SU-DHL-6 (cell line): ENCODE measurements around the gene TBC1D4.

Experiments used
- H2AFZ ChIP-seq: fragments of 200-600 bp; sonication (generic); 2 replicates; pipeline ENCODE4 v1.6.1; 2014; ENCODE audit warnings: low read depth, mild to moderate bottlenecking, moderate library complexity, mixed read lengths, antibody characterized with exemption, low read length; ENCODE audit not compliant: severe bottlenecking
- H3F3A ChIP-seq: fragments of 200-600 bp; shearing (Covaris generic); 2 replicates; pipeline ENCODE4 v1.6.0; 2016; ENCODE audit warnings: antibody characterized with exemption, mild to moderate bottlenecking; ENCODE audit not compliant: insufficient read depth
- H3K27ac ChIP-seq: fragments of 200-600 bp; sonication (generic); 2 replicates; pipeline ENCODE4 v1.5.1; 2016; ENCODE audit warnings: low read depth, mild to moderate bottlenecking, low read length, moderate library complexity, mixed read lengths
- H3K27me3 ChIP-seq: fragments of 200-600 bp; sonication (generic), shearing (Covaris generic); 2 replicates; pipeline ENCODE4 v1.6.0; 2014; ENCODE audit warnings: mild to moderate bottlenecking, low read length
- H3K36me3 ChIP-seq: fragments of 200-600 bp; sonication (generic); 2 replicates; pipeline ENCODE4 v1.6.1; 2014; ENCODE audit warnings: mild to moderate bottlenecking, low read length, mixed read lengths
- H3K4me2 ChIP-seq: fragments of 300-600, 200-600 bp; shearing (Covaris generic), sonication (generic); 2 replicates; pipeline ENCODE4 v1.6.0; 2014; ENCODE audit warnings: low read length, low read depth, mild to moderate bottlenecking; ENCODE audit not compliant: poor library complexity, severe bottlenecking
- H3K4me3 ChIP-seq: fragments of 200-600 bp; sonication (generic); 2 replicates; pipeline ENCODE4 v1.5.1; 2014; ENCODE audit warnings: antibody characterized with exemption, low read length, mild to moderate bottlenecking, mixed read lengths; ENCODE audit not compliant: insufficient read depth, poor library complexity, severe bottlenecking
- H3K79me2 ChIP-seq: fragments of 200-600 bp; sonication (generic); 2 replicates; pipeline ENCODE4 v1.6.1; 2014; ENCODE audit warnings: mild to moderate bottlenecking, low read length, moderate library complexity; ENCODE audit not compliant: insufficient read depth
- H3K9ac ChIP-seq: fragments of 200-600 bp; sonication (generic); 2 replicates; pipeline ENCODE4 v1.7.0; 2014; ENCODE audit warnings: mild to moderate bottlenecking, low read length
- H3K9me2 ChIP-seq: fragments of 200-600 bp; sonication (generic); replicated peaks from 2 replicates; pipeline ENCODE4 v1.6.1; 2014; ENCODE audit warnings: low read length; ENCODE audit not compliant: insufficient read depth
- H3K9me3 ChIP-seq: fragments of 200-600 bp; sonication (generic); 2 replicates; pipeline ENCODE4 v1.6.1; 2014; ENCODE audit warnings: low read length, mixed read lengths; ENCODE audit not compliant: insufficient read depth
- H4K20me1 ChIP-seq: fragments of 200-600 bp; sonication (generic); 2 replicates; pipeline ENCODE4 v1.6.1; 2014; ENCODE audit warnings: low read depth, mild to moderate bottlenecking, antibody characterized with exemption, low read length, moderate library complexity, mixed read lengths
- CTCF ChIP-seq: fragments of 200-600 bp; sonication (generic); IDR thresholded peaks from one replicate; pipeline ENCODE4 v1.5.1; 2017; ENCODE audit warnings: antibody characterized with exemption, mild to moderate bottlenecking, low read length, moderate library complexity; ENCODE audit not compliant: insufficient read depth, poor library complexity, severe bottlenecking
- EZH2phosphoT487 ChIP-seq: fragments of 200-600 bp; sonication (generic), shearing (Covaris generic); conservative IDR thresholded peaks from 2 replicates; pipeline ENCODE4 v1.6.1; 2018; ENCODE audit warnings: mild to moderate bottlenecking, antibody characterized with exemption, low read length, moderate library complexity, mixed read lengths

TBC1D4 gene

GRCh38 chr13:75418186-75418843, 63.7 kb downstream of the TBC1D4 start:
- Histone ChIP-seq H3K27me3 (no peaks in the 10 kb centered on the region), H3K4me2 (no peak overlapping the region), H3K9me2 (no peaks in the 10 kb centered on the region), H3F3A (no peaks in the 10 kb centered on the region), H3K36me3 (no peaks in the 10 kb centered on the region), H3K79me2 (no peaks in the 10 kb centered on the region), H3K9me3 (no peaks in the 10 kb centered on the region), H3K9ac (no peak overlapping the region), H3K27ac (no peak overlapping the region), H4K20me1 (no peaks in the 10 kb centered on the region), H2AFZ (no peak overlapping the region), H3K4me3 (no peak overlapping the region)
- TF ChIP-seq EZH2phosphoT487 (no peak), CTCF (no peak)

GRCh38 chr13:75417656-75418055, 64.3 kb downstream of the TBC1D4 start:
- no peak overlapping the region for H3K27ac ChIP-seq
- H4K20me1 ChIP-seq = no peaks in the 10 kb centered on the region
- H3K4me2 ChIP-seq = no peak overlapping the region
- TF ChIP-seq CTCF = no peak
- TF ChIP-seq EZH2phosphoT487 = no peak
- H3K4me3 ChIP-seq = no peak overlapping the region
- H3F3A ChIP-seq = no peaks in the 10 kb centered on the region
- no peaks in the 10 kb centered on the region for H3K9me2 ChIP-seq
- H3K9ac ChIP-seq = no peak overlapping the region
- H3K27me3 ChIP-seq = no peaks in the 10 kb centered on the region
- no peak overlapping the region for H2AFZ ChIP-seq
- no peaks in the 10 kb centered on the region for H3K9me3 ChIP-seq
- H3K79me2 ChIP-seq = no peaks in the 10 kb centered on the region
- H3K36me3 ChIP-seq = no peaks in the 10 kb centered on the region

- Histone ChIP-seq H3K4me2 (no peak overlapping the region), H4K20me1 (no peaks in the 10 kb centered on the region), H3K79me2 (no peaks in the 10 kb centered on the region), H3K9me2 (no peaks in the 10 kb centered on the region), H3K27ac (no peak overlapping the region), H3K9ac (no peak overlapping the region), H3K9me3 (no peaks in the 10 kb centered on the region), H3F3A (no peaks in the 10 kb centered on the region), H3K27me3 (no peaks in the 10 kb centered on the region), H3K36me3 (no peaks in the 10 kb centered on the region), H3K4me3 (no peak overlapping the region), H2AFZ (no peak overlapping the region)
- TF ChIP-seq CTCF (no peak), EZH2phosphoT487 (no peak)
These were observed 65.0 kb downstream of the TBC1D4 start for GRCh38 chr13:75417012-75417384.
